HG03521 (cell line): ENCODE results near the gene P2RX1.
A peak's percentile ranks its signal among the peaks of the same experiment; 100 is the strongest.

ENCODE experiments used
- ATAC-seq: cut with Tn5 transposase; IDR thresholded peaks from one replicate; pipeline ENCODE4 v1.9.1; 2021; ENCODE audit warnings: mild to moderate bottlenecking, moderate library complexity; ENCODE audit not compliant: unreplicated experiment

P2RX1 gene

GRCh38 chr17:3925684-3926485 is 9.6 kb upstream of the P2RX1 start:
- ATAC-seq, result no peak

DNA sequence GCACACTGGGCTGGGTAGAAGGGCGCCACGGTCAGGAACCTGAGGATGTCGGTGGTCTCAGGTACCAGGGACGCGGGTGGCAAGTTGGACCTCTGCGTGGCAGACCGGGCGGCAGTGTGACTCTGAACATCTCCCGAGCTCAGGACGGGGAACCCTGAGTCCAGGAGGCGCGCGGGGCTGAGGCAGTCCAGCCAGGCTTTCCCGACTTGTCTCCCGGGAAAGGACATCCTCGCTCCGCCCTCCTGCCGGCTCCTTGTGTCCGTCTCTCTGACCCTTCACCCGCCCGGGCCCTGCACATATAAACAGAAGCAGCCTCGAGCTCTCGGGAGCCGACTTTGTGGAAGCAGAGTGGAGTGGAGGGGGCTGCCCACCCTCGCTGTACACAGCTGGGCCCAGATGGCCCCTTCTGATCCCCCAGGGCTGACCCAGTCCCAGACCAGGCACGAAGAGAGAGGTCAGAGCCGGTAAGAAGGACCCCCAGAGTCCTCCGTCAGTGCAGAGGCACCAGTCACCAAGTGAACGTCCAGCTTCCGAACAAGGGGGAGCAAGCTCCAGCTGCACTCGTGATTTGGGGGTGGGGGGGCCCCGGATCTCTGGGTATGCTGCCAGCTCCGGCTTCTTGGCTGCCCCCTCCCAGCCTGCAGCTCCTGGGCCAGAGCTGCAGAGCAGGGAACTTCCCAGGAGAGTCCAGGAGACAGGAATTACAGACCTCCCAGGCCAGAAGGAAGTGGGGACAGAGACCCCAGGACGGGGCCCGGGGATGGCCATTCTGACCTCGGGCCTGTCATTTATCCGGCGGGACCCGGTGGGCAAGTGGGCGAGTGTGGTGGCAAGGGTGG is 8.5 kb upstream of the P2RX1 start:
- no peak for ATAC-seq

DNA sequence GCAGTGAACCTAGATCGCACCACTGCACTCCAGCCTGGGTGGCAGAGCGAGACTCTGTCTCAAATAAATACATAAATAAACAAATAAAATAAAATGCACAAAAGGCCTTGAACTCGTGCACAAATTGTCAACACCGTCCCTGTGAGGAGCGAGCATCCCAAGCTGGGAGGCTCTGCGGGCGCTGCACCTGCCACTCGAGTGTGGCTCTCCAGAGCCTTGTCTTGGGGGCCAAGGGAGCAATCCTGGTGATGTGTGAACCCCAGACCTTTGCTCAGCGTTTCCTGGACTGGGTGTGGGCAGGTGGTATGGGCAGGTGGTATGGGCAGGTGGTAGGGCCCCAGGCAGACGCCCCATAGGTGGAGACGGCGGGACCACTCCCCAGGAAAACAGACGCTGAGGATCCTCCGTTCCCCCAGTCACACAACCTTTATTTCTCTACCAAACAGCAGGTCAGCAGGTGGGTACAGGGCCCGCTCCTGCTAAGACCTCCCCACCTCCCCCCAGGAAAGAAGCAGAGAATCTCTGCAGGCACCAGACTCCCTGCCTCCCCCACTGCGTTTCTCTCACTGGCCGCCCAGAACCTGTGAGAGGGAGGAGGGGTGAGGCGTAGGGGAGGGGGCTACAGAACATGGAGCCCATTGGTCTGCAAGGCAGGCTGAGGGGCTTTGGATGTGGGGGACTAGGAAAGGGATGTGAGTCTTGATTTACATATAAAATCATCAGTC is 7.4 kb upstream of the P2RX1 start:
- ATAC-seq, result no peak

DNA sequence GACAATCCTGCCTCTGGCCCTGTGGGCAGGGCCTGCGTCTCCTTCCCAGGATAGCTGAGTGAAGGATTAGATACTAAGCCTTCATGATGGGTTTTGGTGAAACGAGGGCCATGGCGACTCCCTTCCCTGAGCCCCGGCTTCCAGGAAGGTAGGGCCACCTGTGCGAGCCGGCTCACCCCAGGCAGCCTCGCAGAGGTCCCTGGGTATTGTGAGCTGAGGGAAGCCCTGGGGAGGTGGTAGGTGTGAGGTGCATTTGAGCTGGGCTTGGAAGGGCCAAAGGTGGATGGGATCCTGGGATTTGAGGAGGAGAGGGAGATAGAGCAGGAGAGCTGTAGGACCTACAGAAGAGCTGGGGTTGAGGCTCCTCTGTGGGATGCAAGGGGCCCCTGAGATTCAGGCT is 6.5 kb upstream of the P2RX1 start:
- ATAC-seq, result no peak

DNA sequence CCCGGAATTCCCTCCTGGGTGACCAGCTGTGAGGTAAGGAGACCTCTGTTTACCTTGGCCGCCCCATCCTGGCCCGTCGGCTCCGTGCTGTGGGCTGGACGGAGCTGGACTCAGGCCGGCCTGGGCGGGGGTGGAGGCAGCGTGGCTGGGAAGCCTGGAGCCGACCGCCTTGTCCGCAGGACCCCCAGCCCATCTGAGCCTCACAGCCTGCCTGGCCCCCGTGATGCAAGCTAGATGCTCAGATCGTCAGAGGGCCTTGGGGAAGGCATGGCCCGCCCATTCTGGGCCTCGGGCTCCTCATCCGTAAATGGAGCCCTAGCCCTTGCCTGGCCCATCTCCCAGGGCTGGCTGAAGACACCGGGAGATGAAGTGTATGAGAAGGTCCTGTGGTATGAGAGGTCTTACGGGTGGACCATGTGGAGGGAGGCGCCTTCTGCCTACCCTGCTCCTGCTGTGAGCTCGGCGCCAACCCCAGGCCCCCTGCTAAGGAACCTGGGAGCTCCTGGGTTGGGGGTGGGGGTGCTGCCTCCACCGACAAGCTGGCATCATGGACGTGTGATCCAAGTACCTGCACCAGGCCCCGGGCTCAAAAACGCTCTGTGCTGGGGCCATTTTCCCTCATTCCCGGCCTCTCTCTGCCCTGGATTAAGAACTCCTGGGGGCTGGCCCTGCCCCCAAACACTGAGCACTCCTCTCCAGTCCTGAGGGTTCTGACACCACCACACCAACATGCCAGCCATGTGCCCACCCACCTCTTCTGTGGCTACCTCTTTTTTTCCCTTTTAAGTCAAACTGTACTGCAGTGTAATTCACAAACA is 5.4 kb upstream of the P2RX1 start:
- no peak for ATAC-seq

- ATAC-seq, result no peak
These were observed 4.7 kb upstream of the P2RX1 start for GRCh38 chr17:3921006-3921405.

DNA sequence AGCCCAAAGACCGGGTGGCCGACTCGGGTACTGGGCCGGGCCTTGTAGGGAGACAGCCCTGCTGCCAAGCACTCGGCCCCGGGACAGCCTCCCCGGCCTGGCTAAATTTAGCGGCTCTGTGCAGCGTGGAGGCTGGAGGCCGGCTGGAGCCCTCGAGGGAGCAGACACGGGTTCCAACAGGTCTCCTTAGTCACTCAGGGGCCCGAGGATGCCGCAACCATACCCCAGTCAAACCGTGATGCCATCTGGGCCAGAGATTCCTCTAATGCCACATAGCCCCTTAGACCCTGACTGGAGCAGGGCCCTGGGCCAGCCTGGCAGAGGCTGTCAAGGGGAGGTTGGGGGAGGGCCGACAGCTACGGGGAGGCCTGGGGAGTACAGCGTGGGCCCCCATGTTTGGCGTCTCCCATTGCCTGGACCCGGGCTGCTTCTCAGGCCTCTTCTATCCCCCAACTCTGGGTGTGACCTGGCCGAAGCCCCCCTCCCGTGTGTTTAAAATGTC is 2.9 kb upstream of the P2RX1 start:
- ATAC-seq, result no peak

GRCh38 chr17:3918372-3919122 is 2.3 kb upstream of the P2RX1 start:
- no peak for ATAC-seq

DNA sequence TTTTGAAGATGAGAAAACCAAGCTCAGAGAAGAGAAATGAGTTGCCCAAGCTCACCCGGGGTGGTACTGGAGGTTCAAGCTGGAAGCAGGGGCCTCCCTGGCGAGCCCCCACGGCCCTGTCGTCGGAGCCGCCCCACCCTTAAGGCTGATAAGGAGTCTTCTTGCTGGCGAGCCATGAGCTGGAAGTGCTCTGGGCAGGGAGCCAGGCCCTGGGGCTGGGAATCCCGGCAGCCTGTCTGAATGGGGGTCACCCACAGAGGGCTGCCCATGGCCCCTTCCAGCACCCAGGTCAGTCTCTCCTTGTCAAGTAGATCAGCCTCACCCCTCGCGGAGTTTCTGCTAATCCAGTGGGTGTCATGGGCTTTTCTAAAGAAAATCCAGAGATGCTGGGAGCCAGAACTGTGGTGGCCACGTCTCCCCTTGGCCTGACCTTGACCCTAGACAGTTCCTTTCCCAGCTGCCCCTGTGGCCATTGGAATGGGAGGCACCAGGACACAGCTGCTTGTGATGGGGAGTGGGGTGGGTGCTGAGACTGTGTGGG is 1.2 kb upstream of the P2RX1 start:
- ATAC-seq, result no peak

GRCh38 chr17:3916825-3917224 is 560 bp upstream of the P2RX1 start:
- no peak for ATAC-seq

- no peak for ATAC-seq
These were observed 677 bp downstream of the P2RX1 start for GRCh38 chr17:3915581-3915994.

DNA sequence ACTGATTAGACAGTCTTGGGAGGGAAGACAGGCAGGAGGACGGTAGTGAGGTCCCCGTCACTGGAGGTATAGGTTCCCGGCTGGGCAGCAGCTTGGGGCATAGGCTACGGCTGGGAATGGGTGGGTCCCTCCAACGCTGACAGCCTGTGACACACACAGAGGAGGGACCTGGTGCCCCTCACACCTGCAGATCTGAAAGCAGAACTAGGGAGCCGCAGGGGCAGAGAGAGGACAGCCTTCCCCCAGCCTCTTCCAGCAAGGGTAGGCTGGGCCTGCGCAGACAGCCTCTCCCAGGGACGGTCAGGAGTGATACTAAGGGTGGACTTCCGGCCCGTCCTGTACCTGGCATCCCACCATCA is 2.0 kb downstream of the P2RX1 start:
- ATAC-seq, result peak; percentile 36

DNA sequence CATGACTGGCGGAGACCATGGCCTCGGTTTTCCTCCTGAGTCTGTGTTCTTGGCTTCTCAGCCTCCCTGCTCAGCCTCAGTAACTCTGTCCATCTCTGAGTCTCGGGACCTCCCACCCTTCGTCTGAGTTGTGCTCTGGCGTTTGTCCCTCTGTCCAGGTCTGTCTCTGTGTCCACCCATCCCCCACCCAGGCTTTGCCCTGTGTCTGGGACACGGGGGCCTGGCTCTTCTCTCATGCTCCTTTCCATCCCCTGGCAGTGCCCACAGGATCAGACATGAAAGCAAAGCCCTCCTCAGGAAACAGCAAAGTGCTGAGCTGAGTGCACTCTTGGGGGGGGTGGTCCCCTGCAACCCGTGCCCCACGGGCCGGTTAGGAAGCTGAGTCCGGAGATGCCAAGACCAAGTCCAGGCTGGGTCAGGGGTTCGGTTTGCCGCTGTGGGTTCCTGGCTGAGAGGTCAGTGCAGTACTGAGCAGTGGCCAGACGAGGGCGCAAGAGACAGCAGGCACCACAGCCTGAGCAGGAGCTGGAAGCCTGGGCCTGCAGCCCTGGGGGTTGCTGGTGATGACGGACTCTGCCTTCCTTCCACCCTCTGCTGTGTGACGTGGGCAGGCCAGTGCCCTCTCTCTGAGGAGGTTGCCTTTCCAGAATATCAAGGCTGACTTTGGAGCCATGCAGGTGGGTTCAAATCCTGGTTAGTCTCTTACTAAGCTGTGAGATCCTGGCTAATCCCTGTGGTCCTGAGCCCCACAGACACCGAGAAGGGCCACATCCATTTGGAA is 2.5 kb downstream of the P2RX1 start:
- peak; percentile 31 for ATAC-seq

DNA sequence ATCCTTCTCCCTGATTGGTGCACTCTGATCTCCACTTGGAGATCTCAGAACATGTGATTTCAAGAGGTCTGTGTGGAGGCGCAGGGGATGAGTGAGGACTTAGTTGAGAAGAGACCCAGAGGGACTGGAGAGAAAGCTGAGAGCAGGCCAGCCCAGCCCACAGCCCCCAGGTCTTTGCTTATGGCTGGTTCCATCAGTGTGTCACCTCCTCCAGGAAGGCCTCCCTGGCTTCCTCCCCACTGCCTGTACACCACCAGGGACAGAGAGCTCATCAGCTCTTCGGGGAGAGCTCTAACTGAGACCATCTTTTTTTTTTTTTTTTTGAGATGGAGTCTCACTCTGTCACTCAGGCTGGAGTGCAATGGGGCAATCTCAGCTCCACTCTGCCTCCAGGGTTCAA is 3.4 kb downstream of the P2RX1 start:
- no peak for ATAC-seq

DNA sequence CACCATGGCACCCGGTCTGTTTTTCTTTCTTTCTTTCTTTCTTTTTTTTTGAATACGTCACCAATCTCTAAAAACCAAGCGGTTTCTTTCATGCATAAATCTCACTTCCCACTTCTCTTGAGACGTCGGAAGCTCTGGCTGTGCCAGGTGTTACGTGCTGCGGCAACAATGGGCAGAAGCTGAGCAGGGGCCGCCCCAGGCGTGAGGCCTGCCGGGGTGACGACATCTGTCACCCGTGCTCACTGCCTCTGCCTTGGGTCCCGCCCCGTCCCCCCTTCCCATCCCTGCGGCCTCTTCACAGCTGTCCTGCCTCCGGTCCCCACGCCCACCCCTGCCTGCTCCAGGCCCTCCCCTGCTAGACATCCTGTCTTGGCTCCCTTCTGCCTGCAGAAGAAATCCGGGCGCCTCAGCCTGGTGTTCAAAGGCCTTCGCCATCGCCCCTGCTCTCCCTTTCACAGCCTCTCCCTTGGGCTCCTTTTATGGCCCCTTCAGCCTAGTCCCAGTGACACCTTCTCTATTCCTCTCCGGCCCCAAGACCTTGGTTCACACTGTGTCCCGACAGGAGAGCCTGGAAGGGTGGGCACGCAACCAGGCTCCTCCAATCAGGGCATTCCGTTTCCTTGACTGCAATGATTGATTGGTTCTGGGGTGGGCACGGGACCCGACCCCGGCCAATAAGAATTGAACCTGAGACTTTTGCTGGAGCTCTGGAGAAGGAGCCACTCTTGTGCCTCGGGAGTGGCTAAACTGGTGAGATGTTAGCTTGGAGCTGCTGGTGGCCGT is 4.8 kb downstream of the P2RX1 start:
- ATAC-seq, result peak; percentile 70

GRCh38 chr17:3910420-3911270 is 5.6 kb downstream of the P2RX1 start:
- no peak for ATAC-seq

- ATAC-seq, result no peak
These were observed 7.0 kb downstream of the P2RX1 start for GRCh38 chr17:3909257-3909656.
